Thoracic aorta (tissue), 2 donors: ENCODE data around the gene GCSAML. TPM values are rescaled to one million over a fixed set of nuclear protein-coding genes. Genes with fewer than 3 reads are reported as not detected.

ENCODE experiments used
- ATAC-seq: fragments of 150-250 bp; one replicate; pipeline ENCODE4 v1.8.0; 2017; ENCODE audit warnings: low read depth; ENCODE audit not compliant: insufficient number of reproducible peaks, low FRiP score
- DNase-seq: peaks from one replicate; pipeline ENCODE4 v3.0.0-alpha.2; 2020; ENCODE audit warnings: low spot score
- H3K27ac ChIP-seq, 2 donors: fragments of 200-600 bp; sonication (generic); 1 replicate in 1 of 2; 2 replicates in 1 of 2; pipeline ENCODE4 v1.5.1; 2016; ENCODE audit warnings: mild to moderate bottlenecking in 2 of 2, moderate library complexity in 2 of 2
- H3K27me3 ChIP-seq: fragments of 200-600 bp; sonication (generic); replicated peaks from 2 replicates; pipeline ENCODE4 v1.6.0; 2016; ENCODE audit warnings: mild to moderate bottlenecking; ENCODE audit not compliant: insufficient read depth
- H3K36me3 ChIP-seq: fragments of 200-600 bp; sonication (generic); one replicate; pipeline ENCODE4 v1.5.1; 2016
- H3K4me1 ChIP-seq, 2 donors: fragments of 200-600 bp; sonication (generic); 1 replicate in 1 of 2; 2 replicates in 1 of 2; pipeline versions ENCODE4 v1.5.1 to v1.6.0; 2016; ENCODE audit warnings: low read depth in 2 of 2, mild to moderate bottlenecking in 1 of 2; ENCODE audit not compliant: control insufficient read depth in 1 of 2
- H3K4me3 ChIP-seq: fragments of 200-600 bp; sonication (generic); 2 replicates; pipeline ENCODE4 v1.5.1; 2016; ENCODE audit warnings: mild to moderate bottlenecking
- H3K9me3 ChIP-seq: fragments of 200-600 bp; sonication (generic); 2 replicates; pipeline ENCODE4 v1.5.1; 2016
- total RNA-seq, 2 donors: library from RNA; depleted of rRNA; stranded (reverse); fragments of >200 nt; gene quantifications; one replicate each; pipeline versions ENCODE4 v1.1.0 to v1.2.3, GENCODE V29; 2016
- TF ChIP-seq, protein P1 (sequence below): fragments of 200-600 bp; sonication (generic); IDR thresholded peaks from one replicate; pipeline ENCODE4 v1.5.1; 2019; ENCODE audit warnings: antibody characterized with exemption

The GCSAML gene
- total RNA-seq, 2 donors from 2014 or later = 0.42 to 1.2 TPM

DNA sequence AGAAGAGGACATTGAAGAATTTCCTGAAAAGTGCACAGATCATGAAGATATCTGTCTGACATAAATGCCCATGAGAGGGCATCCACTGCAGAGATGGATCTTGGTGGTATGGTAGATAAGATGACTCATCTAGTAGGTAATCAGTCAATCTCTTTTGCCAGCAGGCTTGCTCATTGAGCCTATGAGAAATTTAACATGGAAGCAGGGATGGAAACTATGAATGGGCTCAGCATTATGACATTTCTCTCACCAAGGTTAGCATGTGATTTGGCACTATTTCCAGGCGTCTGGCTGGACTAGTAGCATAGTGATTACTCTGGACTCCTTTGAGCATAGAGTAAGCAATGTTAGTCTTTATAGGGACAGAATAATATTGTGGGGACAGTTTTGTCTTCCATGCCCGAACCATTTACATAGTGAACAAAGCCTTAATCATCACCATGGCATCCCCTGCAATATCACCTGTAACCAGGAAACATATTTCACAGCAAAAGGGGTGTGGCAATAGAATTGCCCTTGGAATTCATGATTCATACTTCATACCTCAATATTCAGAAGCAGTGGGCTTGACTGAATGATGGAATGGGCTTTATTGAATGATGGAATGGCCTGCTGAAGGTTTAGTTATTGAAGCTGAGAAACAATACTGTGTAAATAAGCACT, 20.0 kb upstream of the GCSAML start:
- ATAC-seq = no peak

DNA sequence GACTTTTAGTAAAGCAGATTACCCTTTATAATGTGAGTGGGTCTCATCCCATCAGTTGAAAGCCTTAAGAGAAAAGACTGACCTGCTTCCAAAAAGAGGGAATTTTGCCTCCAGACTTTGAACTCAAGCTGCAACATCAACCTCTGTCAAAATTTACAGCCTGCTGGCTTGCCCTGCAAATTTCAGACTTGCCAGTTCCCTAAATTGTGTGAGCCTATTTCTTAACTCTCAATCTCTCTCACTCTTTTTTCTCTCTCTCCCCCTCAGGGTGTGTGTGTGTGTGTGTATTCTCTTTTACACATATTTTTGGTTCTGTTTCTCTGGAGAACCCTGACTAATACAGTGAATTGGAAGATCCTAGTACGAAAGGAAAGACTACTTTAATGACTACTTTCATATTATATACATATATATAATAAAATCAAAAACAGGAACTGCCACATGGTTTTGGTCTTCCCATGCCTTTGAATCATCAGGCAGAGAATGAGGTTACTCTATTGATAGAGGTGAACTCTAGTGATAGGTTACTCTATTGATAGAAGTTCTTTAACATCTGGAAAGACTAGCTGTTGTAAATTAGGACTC, 19.1 kb upstream of the GCSAML start:
- H3K27ac ChIP-seq = no peak overlapping the region
- TF ChIP-seq, protein P1, sequence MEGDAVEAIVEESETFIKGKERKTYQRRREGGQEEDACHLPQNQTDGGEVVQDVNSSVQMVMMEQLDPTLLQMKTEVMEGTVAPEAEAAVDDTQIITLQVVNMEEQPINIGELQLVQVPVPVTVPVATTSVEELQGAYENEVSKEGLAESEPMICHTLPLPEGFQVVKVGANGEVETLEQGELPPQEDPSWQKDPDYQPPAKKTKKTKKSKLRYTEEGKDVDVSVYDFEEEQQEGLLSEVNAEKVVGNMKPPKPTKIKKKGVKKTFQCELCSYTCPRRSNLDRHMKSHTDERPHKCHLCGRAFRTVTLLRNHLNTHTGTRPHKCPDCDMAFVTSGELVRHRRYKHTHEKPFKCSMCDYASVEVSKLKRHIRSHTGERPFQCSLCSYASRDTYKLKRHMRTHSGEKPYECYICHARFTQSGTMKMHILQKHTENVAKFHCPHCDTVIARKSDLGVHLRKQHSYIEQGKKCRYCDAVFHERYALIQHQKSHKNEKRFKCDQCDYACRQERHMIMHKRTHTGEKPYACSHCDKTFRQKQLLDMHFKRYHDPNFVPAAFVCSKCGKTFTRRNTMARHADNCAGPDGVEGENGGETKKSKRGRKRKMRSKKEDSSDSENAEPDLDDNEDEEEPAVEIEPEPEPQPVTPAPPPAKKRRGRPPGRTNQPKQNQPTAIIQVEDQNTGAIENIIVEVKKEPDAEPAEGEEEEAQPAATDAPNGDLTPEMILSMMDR = no peak
- no peak for ATAC-seq

More for the DNA sequence above, 20.0 kb upstream of the GCSAML start:
- DNase-seq = no peak
- TF ChIP-seq, protein P1 = no peak
- H3K36me3 ChIP-seq = no peaks in the 10 kb centered on the region
- H3K4me1 ChIP-seq = no peaks in the 10 kb centered on the region
- H3K9me3 ChIP-seq = no peaks in the 10 kb centered on the region
- no peak overlapping the region for H3K27ac ChIP-seq
- H3K27me3 ChIP-seq = no peaks in the 10 kb centered on the region
- no peak overlapping the region for H3K4me3 ChIP-seq

DNA sequence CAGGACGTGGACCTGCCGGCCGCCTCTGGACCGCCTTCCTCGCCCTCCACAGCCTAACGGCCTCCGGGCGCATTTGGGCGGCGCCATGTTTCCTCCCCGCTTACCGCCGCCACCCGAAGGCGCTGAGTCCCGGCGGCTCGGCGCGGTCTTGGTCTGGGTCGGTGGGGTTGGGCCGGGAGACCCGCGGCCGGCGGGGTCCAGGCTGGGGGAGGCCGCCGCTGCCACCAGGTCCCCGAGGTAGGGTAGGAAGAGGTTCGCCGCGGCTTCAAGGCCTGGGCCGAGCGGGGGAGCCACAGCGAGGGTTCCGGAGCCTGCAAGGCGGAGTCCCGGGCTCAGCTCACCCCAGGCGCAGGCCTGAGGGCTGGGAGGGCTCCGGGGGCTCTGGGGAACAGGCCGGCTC, 18.1 kb upstream of the GCSAML start:
- no peaks in the 10 kb centered on the region for H3K4me1 ChIP-seq
- no peak overlapping the region for H3K27ac ChIP-seq
- ATAC-seq (no peak), DNase-seq (no peak)
- H3K27me3 ChIP-seq = no peaks in the 10 kb centered on the region
- TF ChIP-seq, protein P1 = no peak
- H3K9me3 ChIP-seq = no peaks in the 10 kb centered on the region
- H3K4me3 ChIP-seq = no peak overlapping the region
- no peaks in the 10 kb centered on the region for H3K36me3 ChIP-seq

More for the DNA sequence above, 19.1 kb upstream of the GCSAML start:
- no peaks in the 10 kb centered on the region for H3K27me3 ChIP-seq
- H3K4me3 ChIP-seq = no peak overlapping the region
- no peak for DNase-seq
- H3K4me1 ChIP-seq = no peaks in the 10 kb centered on the region
- H3K9me3 ChIP-seq = no peaks in the 10 kb centered on the region
- H3K36me3 ChIP-seq = no peaks in the 10 kb centered on the region

DNA sequence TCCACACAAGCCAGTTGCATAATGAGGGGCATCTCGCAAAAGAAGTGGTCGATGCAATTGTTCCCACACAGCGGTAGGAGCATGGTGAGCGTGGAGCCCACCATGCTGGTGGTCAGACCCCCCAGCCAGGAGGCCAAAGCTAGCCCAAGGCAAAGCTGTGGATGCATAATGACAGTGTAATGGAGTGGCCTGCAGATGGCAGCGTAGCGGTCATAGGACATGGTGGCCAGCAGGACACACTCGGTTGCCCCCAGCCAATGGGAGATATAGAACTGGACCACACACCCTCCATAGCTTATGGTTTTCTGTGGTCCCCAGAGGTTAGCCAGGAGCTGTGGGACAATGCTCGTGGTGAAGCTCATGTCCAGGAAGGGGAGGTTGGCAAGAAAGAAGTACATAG, 17.0 kb upstream of the GCSAML start:
- no peaks in the 10 kb centered on the region for H3K4me1 ChIP-seq
- TF ChIP-seq, protein P1 = no peak
- no peak overlapping the region for H3K4me3 ChIP-seq
- no peak for ATAC-seq
- no peaks in the 10 kb centered on the region for H3K27me3 ChIP-seq
- no peaks in the 10 kb centered on the region for H3K9me3 ChIP-seq
- no peak for DNase-seq
- no peak overlapping the region for H3K27ac ChIP-seq
- no peaks in the 10 kb centered on the region for H3K36me3 ChIP-seq

DNA sequence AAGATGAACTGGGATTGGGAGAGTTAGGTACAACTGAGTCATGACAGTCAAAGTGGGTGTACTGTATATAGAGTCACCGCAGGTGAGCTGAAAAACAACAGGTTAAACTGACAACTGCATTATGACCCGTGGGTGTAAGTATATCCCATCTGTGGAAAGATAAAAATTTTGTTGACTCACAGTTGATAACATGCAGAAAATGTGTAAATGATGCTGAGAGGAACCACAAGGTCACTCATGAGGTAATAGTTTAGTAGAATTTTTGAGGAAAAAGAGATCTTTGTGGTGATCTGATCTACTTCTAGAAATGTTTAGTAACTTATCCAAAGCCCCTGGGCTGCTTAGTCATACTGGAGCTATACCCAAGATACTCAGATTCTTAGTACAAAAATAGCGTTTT, 13.5 kb upstream of the GCSAML start:
- Histone ChIP-seq H3K4me1 (no peaks in the 10 kb centered on the region), H3K27ac (no peak overlapping the region), H3K27me3 (no peaks in the 10 kb centered on the region), H3K9me3 (no peaks in the 10 kb centered on the region), H3K36me3 (no peaks in the 10 kb centered on the region), H3K4me3 (no peak overlapping the region)
- DNase-seq (no peak), ATAC-seq (no peak)
- TF ChIP-seq, protein P1 = no peak
